GM18909 (cell line): ENCODE results near the gene PSME3IP1.
A peak's percentile ranks its signal among the peaks of the same experiment; 100 is the strongest.
"Not testable (repeated sequence)": the region's sequence is repeated elsewhere in the genome, so short reads cannot be mapped to it uniquely, and the experiment has no call there.

Experiments
- ATAC-seq: cut with Tn5 transposase; IDR thresholded peaks from one replicate; pipeline ENCODE4 v1.9.1; 2021; ENCODE audit warnings: mild to moderate bottlenecking; ENCODE audit not compliant: unreplicated experiment, poor library complexity

The PSME3IP1 gene

DNA sequence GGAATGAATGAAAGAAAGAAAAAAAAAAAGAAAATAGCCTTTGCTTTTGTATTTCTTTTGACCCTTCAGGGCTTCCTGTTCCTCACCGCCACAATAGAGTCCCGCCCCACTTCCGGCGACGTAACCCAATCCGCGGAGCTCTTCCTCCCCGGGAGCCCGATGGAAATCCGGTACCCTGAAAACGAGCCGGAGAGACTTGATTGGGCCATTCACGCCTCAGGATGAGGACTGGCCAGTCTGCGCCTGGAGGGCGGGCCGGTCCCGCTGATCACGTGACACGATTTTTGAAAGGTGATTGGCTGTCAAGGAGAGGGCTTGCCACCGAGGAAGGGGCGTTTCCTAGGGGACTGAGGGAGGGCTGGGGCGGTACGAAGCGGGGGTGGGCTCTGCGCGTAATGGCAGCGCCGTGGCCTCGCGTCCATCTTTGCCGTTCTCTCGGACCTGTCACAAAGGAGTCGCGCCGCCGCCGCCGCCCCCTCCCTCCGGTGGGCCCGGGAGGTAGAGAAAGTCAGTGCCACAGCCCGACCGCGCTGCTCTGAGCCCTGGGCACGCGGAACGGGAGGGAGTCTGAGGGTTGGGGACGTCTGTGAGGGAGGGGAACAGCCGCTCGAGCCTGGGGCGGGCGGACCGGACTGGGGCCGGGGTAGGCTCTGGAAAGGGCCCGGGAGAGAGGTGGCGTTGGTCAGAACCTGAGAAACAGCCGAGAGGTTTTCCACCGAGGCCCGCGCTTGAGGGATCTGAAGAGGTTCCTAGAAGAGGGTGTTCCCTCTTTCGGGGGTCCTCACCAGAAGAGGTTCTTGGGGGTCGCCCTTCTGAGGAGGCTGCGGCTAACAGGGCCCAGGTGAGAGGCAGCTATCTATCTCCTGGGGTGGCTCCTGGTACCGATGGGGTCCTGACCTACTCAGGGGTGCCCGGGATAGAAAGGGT, at the start of gene PSME3IP1, which contains the start of gene RSPRY1:
Gene PSME3IP1, minus strand, starts transcription at position 95 of the 927 bp plus-strand sequence. CDS start 12,185 bp downstream, outside the sequence.
Gene RSPRY1, plus strand, starts transcription at position 385 of the 927 bp plus-strand sequence. CDS start 18,330 bp downstream, outside the sequence.
- peak; percentile 89 for ATAC-seq

GRCh38 chr16:57235128-57236021, 49.5 kb upstream of the PSME3IP1 start:
- ATAC-seq = no peak

DNA sequence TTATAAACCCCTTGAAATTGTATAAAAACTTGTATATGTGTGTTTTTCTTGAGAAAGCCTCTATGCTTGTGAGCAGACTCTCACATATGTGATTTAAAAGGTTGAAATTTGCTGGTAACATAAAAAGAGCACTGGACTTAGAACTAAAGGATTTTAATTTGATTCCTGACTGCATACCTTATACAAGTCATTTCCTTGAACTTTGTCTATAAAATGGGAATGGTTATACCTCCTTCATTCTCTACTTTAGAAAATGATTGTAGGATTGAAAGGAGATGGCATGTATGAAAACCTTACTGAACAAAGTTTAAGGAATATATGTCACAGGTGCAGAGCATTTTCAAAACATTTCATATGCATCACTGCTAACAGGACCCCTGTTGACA, 48.9 kb upstream of the PSME3IP1 start:
- ATAC-seq = no peak

DNA sequence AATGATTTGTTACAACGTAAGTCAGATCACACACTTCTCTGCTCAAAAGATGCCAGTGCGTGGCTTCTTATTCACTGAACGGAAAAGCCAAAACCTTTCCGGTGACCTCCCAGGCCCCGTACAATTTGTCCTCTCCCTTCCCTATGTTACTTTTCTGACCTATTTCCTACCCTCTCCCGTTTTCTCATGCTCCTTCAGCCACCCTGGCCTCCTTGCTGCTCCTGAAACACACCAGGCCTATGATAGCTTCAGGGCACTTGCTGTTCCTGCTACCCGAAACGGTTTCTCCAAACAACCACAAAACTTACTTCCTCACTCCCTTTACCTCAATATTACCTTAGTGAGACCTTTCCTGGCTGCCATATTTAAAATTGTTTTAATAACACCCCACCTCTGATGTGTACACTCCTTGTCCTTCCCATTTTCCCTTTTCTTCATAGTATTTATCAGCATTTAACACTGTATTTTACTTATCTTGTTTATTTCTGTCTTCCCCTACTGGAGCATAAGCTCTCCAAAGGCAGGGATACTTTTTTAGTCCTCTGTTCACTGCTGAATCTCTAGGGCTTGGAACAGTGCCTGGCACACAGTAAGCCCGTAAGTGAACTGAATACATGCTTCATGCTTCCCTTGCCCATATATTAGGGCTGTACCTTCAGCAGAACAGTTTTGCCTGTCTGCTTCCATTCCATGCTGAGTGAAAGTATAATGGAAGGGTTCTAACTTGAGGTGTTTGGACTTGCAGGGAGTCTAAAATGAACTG, 48.3 kb upstream of the PSME3IP1 start:
- ATAC-seq = no peak

GRCh38 chr16:57231821-57232350, 46.0 kb upstream of the PSME3IP1 start:
- ATAC-seq = no peak

- ATAC-seq = no peak
Measured at GRCh38 chr16:57229079-57229478, 43.2 kb upstream of the PSME3IP1 start.

DNA sequence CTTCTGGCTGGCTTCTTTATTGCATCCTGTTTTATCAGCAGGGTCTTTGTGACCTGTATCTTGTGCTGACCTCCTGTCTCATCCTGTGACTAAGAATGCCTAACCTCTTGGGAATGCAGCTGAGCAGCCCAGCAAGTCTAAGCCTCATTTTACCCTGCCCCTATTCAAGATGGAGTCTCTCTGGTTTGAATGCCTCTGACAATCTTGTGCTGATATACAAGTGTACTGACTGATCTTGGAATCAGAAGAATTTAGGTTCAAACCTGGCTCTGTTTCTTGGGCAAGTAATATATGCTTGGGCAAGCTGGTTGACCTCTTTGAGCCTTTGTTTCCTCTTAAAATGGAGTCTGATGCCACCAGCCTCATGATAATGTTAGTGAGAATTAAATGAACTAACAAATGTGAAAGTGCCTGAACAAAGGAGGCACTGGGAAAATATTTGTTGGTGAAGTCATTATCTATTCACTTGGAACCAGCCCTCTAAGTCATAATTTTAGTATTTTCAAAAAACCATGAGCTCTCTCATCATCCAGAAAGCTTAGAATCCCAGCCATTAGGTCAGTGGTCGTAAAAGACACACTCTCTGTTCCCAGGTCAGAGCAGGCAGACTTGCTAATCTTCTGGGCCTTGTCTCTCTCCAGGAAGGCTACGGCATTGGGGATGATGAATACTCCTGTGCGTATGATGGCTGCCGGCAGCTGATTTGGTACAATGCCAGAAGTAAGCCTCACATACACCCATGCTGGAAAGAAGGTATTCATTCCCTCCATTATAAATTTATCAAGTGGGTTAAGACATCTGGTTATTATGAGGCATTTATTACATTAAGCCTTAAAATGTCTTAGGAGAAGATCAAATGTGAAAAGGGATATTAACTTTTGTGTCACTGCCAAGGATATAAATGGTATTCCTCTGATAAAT, 41.1 kb upstream of the PSME3IP1 start:
- no peak for ATAC-seq

DNA sequence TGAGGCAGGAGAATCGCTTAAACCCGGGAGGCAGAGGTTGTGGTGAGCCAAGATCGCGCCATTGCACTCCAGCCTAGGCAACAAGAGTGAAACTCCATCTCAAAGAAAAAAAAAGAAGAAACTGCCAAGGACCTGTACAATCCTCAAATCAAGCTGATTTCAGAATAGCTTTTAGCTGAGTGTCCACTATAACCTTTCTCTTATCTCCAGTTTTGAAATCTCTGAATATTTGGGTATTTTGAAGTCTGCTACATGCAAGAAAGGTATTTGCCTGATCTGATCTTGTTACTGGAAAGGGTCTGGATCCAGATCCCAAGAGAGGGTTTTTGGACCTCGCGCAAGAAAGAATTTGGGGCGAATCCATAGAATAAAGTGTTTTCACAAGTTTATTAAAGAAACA, 40.1 kb upstream of the PSME3IP1 start:
- no peak for ATAC-seq

- no peak for ATAC-seq
Measured at GRCh38 chr16:57224651-57225335, 39.0 kb upstream of the PSME3IP1 start.

GRCh38 chr16:57223057-57223456, 37.2 kb upstream of the PSME3IP1 start:
- no peak for ATAC-seq

DNA sequence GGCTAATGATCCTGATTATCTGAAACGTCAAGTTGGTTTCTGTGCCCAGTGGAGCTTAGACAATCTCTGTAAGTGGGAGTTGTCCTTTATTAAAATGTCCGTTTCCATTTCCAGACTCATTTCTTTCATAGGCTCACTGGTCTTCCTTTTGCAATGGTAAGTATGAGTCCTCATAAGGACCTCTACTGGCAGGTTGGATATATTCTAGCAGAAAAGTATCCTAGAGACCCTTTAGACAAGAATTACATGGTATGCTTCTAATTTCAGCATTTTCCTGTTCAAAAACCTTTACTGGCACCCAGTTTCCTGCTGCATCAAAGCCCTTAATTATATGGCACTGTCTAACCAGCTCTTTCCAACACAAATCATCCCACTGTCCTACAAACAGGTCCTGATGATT, 31.1 kb upstream of the PSME3IP1 start:
- no peak for ATAC-seq

DNA sequence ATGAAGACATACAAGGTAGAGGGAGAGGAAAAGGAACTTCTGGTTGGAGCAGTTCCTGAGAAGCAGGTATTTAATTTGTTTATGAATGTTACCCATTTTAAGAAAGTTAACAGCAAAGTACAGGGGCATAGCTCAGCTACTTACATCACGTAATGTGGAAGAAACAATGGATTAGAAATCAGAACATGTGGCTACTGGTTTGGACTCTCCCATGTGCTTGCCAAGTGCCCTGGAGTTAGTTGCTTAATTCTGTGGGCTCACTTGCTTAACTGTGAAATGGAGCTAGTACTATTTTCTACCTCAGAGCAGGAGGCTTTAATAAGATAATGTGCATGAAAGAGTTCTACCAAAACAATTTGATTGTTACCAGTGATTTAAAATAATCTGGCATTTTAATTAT, 27.6 kb upstream of the PSME3IP1 start:
- ATAC-seq = no peak

GRCh38 chr16:57209780-57210179, 23.9 kb upstream of the PSME3IP1 start:
- no peak for ATAC-seq

- ATAC-seq = no peak
Measured at GRCh38 chr16:57208926-57209325, 23.1 kb upstream of the PSME3IP1 start.

- no peak for ATAC-seq
Measured at GRCh38 chr16:57204675-57205074, 18.8 kb upstream of the PSME3IP1 start.

DNA sequence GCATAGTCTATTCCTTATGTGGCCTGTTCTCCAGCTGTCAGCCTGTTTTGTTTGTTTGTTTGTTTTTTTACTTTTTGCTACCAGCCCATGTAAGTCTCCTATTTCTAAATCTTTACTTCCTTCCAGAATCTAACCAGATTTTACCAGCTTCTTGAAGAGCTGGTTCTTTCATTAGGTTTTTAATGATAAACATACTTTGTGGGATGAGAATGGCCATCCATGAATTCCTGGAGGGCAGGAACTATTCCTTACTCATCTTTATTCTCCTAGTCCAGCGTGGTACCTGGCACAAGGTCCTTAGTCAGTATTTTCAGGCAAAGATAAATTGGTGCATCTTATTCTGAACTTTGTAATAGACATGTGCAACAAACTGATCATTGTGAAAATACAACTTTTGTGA, 17.6 kb upstream of the PSME3IP1 start:
- no peak for ATAC-seq

DNA sequence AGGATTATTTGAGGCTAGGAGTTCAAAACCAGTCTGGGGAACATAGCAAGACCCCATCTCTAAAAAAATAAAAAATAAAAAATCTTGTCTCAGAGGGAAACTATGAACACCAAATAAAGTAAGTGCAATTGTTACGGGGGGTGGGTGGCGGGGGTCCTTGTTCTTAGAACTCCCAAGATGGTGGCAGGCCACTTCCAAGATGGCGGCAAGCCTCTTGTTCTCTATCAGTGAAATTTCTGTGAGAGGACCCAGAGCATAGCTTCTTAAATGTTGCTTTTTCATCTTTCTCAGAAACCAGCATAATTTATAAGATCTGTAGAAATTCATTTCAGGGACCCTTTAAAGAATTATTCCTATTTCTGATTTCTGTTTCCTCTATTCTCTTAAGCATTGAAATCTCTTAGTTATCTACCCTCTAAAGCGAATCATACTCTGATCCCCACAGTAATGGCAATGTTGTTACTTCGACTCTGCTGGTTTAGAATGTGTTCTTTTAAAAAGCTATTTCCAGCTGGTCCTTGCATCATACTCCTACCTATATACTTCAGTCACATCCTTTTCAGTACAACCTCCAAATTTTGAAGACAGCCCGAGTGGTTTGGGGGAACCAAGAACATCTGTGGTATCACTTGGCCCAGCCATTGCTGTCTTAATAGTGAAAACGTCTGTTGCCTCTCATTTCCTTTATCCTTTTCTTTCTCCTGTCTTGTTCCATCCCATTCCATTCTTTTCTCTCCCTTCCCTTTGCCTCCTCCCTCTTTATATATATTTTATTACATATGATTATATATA, 16.5 kb upstream of the PSME3IP1 start:
- ATAC-seq = no peak

DNA sequence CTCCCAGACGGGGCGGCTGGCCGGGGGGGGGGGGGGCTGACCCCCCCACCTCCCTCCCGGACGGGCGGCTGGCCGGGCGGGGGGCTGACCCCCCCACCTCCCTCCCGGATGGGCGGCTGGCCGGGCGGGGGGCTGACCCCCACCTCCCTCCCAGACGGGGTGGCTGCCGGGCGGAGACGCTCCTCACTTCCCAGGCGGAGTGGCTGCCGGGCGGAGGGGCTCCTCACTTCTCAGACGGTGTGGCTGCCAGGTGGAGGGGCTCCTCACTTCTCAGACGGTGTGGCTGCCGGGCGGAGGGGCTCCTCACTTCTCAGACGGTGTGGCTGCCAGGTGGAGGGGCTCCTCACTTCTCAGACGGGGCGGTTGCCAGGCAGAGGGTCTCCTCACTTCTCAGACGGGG, 15.1 kb upstream of the PSME3IP1 start:
- not testable (repeated sequence) for ATAC-seq
